Small intestine (tissue), 16 donors: Measurements from ENCODE around the gene RNF39. TPM values are rescaled to one million over a fixed set of nuclear protein-coding genes. Genes with fewer than 3 reads are reported as not detected.
"Not testable (repeated sequence)": the region's sequence is repeated elsewhere in the genome, so short reads cannot be mapped to it uniquely, and the experiment has no call there.

ENCODE experiments used
- DNase-seq, 2 donors: peaks; one replicate each; pipeline versions ENCODE4 v3.0.0 to v3.0.0-alpha.2; 2013
- FAIRE-seq: peaks from 2 replicates; lab custom pipeline; 2012; peaks lifted over from hg19 to GRCh38; lab: Jason Lieb, UNC
- H3K27ac ChIP-seq, 3 donors: one replicate each; pipeline ENCODE4 v1.5.1; 2013; ENCODE audit warnings: low read length in 2 of 3, mild to moderate bottlenecking in 2 of 3, control low read depth in 1 of 3, inconsistent platforms in 1 of 3, low read depth in 1 of 3, moderate library complexity in 1 of 3
- H3K27me3 ChIP-seq, 3 donors: one replicate each; pipeline ENCODE4 v1.6.1; 2013; ENCODE audit warnings: low read length in 3 of 3, inconsistent platforms in 1 of 3; ENCODE audit not compliant: control insufficient read depth in 3 of 3, insufficient read depth in 3 of 3
- H3K36me3 ChIP-seq, 3 donors: one replicate each; pipeline ENCODE4 v1.6.1; 2013; ENCODE audit warnings: low read length in 3 of 3, inconsistent platforms in 1 of 3, low read depth in 1 of 3, mild to moderate bottlenecking in 1 of 3, moderate library complexity in 1 of 3; ENCODE audit not compliant: control insufficient read depth in 3 of 3, insufficient read depth in 2 of 3
- H3K4me1 ChIP-seq, 3 donors: one replicate each; pipeline ENCODE4 v1.6.1; 2013; ENCODE audit warnings: low read length in 2 of 3, inconsistent platforms in 1 of 3, low read depth in 1 of 3, mild to moderate bottlenecking in 1 of 3, moderate library complexity in 1 of 3; ENCODE audit not compliant: control insufficient read depth in 3 of 3, insufficient read depth in 2 of 3
- H3K4me3 ChIP-seq, 3 donors: one replicate each; pipeline ENCODE4 v1.5.1; 2013; ENCODE audit warnings: low read length in 3 of 3, control low read depth in 1 of 3, inconsistent platforms in 1 of 3, low read depth in 1 of 3, mild to moderate bottlenecking in 1 of 3, moderate library complexity in 1 of 3
- H3K9me3 ChIP-seq, 2 donors: one replicate each; pipeline ENCODE4 v1.6.1; 2013; ENCODE audit warnings: low read depth in 1 of 2, low read length in 1 of 2; ENCODE audit not compliant: control insufficient read depth in 2 of 2, insufficient read depth in 1 of 2
- WGBS, 3 donors: extraction: QIAGEN DNeasy Blood & Tissue Kit; methylation state at CpG; one replicate each; pipeline ENCODE4 v1.1.7; 2013; 5-methylcytosine and 5-hydroxymethylcytosine counted together
- long read RNA-seq, 10 donors: transcript quantifications; one replicate each; lab custom pipeline, GENCODE V29; 2026
- polyA plus RNA-seq, 4 donors: library from polyadenylated mRNA; stranded (reverse) in 3 of 4; unstranded in 1 of 4; fragments of 200-250 nt in 3 of 4; fragments of 120-200 nt in 1 of 4; gene quantifications; one replicate each; pipeline versions ENCODE4 v1.2.1 to v1.2.3, GENCODE V29; 2013
- donor health status: healthy with polysubstance abuse.
- donor health status: control.
- donor health status: control.
- donor health status: Bipolar disorder and iron deficiency.
- donor health status: healthy.

RNF39 gene, protein sequence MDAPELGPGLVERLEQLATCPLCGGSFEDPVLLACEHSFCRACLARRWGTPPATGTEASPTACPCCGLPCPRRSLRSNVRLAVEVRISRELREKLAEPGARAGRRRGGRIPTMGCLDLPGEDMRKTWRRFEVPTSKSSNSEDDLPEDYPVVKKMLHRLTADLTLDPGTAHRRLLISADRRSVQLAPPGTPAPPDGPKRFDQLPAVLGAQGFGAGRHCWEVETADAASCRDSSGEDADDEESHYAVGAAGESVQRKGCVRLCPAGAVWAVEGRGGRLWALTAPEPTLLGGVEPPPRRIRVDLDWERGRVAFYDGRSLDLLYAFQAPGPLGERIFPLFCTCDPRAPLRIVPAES
- under 1 TPM; 0.18 to 0.78 (median 0.25) TPM for polyA plus RNA-seq
- long read RNA-seq, donor 1, partial matches to known transcripts, result 89 of 89 reads
- long read RNA-seq, donor 1, other reads (novel, unspliced or antisense), result 0 of 89 reads
- long read RNA-seq, donor 2, partial matches to known transcripts, result 55 of 76 reads
- long read RNA-seq, donor 2, other reads (novel, unspliced or antisense), result 21 of 76 reads
- long read RNA-seq, donor 3, result 0 reads
- long read RNA-seq, donor 4, result 0 reads
- long read RNA-seq, donor 5, result 0 reads
- long read RNA-seq, donor 6, partial matches to known transcripts, result 45 of 45 reads
- long read RNA-seq, donor 6, other reads (novel, unspliced or antisense), result 0 of 45 reads
- long read RNA-seq, donor 7, result 0 reads
- long read RNA-seq, donor 8, result 0 reads
- long read RNA-seq, donor 9, result 0 reads
- long read RNA-seq, donor 10, partial matches to known transcripts, result 0 of 53 reads
- long read RNA-seq, donor 10, other reads (novel, unspliced or antisense), result 53 of 53 reads

DNA sequence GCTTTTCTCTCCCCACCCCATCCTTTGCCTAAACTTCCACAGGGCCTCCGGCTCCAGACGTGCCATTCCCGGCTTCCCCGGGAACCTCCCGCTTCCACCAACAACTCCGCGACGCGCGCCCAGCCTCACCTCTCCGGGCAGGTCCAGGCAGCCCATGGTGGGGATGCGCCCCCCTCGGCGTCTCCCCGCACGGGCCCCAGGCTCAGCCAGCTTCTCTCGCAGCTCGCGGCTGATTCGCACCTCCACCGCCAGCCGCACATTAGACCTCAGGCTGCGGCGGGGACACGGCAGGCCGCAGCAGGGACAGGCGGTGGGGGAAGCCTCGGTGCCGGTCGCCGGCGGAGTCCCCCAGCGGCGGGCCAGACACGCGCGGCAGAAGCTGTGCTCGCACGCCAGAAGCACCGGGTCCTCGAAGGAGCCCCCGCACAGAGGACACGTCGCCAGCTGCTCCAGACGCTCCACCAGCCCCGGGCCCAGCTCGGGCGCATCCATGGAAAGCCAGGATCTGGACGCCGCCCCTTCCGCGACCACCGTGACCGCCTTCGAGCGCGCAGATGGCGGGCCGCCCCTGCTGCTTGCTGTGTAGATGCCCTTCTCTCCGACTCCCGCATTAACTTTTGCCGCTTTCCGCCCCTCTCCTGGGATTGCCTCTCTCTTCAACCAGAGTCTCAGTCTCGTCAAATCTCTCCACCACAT lies at the start of gene RNF39:
Gene RNF39, minus strand, starts transcription at position 676 of the 696 bp plus-strand sequence. Its CDS starts 184 bp downstream, at position 492.
- FAIRE-seq (no peak), DNase-seq (peak in 1 of 2 donors; percentile 43)
- WGBS, 3 donors, result 1 to 2% (median 1%) methylated on average over 62 to 64 of the region's 64 CpGs
- H3K27ac ChIP-seq, result peak within 1 kb of the TSS in 1 of 3 donors; percentile 23
- H3K4me1 ChIP-seq, result peaks cover 6 to 29% (median 6%) of the 10 kb centered on the region in 3 donors
- H3K4me3 ChIP-seq, result peak within 1 kb of the TSS in 2 of 3 donors; percentile 27 to 38
- H3K9me3 ChIP-seq, result no peaks in the 10 kb centered on the region
- H3K27me3 ChIP-seq, result peaks cover 0 to 88% (median 14%) of the 10 kb centered on the region in 3 donors
- H3K36me3 ChIP-seq, result no peaks in the 10 kb centered on the region

DNA sequence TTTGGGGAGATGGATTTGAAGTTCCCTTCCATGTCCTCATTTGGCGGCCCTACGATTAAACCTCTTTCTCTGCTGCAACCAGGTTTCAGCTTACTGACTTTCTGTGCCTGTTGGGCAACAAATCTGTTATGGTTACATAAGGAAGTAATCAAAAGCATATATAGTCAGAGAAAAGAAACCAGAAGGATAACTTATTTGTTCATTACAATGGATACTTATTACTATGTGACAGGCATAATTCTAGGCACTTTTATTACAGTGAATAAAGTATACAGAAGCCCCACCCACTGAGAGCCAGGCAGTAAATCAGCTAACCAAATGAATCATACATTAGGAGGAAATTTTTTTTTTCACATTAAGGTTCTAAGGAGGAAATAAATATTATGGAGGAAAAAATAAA lies 46.9 kb upstream of the RNF39 start:
- 21 to 58% (median 23%) methylated on average over 2 of the region's 2 CpGs for WGBS, 3 donors
- Histone ChIP-seq H3K36me3 (no peaks in the 10 kb centered on the region), H3K4me3 (no peak overlapping the region), H3K9me3 (no peaks in the 10 kb centered on the region), H3K27ac (peak overlapping the region; percentile 50 to 85 (median 57)), H3K27me3 (peaks cover 0 to 6% (median 2%) of the 10 kb centered on the region in 3 donors), H3K4me1 (peaks cover 0 to 32% (median 2%) of the 10 kb centered on the region in 3 donors)
- FAIRE-seq (peak; percentile 88), DNase-seq (peak; percentile 65 to 90)

DNA sequence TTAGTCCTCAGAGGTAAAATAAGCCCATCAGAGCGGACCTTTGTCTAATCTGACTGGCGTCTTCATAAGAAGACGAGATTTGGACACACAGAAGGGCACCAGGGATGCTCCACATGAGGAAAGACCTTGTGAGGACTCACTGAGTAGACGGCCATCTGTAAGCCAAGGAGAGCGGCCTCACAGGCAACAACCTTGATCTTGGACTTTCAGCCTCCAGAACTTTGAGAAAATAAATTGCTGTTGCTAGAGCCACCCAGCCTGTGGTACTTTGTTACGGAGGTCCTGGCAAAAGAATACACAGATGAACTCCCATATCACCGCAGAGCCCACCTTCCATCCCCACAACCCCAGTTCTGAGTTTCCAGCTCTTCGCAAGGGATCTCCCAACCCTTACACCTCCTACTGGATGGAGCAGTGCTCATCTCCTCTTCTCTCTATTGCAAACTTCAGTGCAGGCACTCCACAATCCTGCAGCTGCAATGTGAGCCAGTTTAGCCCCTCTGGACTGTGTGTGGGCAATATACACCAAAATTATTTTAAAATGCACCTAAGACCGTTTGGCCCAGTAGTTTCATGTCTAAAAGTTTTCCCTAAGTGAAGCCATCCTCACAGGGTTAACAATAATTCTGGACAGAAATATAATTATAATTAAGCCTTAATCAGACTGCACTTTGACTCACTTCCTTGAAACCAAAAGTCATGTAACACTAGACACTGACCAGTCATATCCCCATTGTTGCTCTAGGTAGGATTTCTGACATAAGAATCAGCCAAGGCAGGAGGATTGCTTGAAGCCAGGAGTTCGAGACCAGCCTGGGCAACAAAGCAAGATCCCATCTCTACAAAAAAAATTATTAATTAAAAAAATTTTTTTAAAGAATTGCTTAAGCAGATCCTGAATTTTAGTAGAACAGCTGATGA lies 46.1 kb upstream of the RNF39 start:
- no peak for FAIRE-seq
- WGBS, 3 donors, result 74 to 81% (median 77%) methylated on average over 10 of the region's 10 CpGs
- H3K27ac ChIP-seq, result peak overlapping the region in 1 of 3 donors; percentile 74

DNA sequence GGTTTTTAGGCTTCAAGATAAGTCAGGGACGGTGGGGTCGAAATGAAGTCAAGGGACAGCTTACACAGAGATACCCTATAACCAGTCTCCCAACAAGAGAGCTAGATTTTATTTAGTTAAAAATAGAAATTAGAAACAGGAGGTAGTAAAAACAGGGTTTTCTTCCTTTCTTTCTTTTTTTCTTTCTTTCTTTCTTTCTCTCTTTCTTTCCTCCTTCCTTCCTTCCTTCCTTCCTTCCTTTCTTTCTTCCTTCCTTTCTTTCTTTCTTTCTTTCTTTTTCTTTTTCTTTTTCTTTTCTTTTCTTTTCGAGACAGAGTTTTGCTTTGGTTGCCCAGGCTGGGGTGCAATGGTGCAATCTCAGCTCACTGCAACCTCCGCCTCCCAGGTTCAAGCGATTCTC lies 43.1 kb upstream of the RNF39 start:
- H3K27me3 ChIP-seq, H3K9me3 ChIP-seq, H3K4me3 ChIP-seq, H3K36me3 ChIP-seq, FAIRE-seq, DNase-seq, H3K27ac ChIP-seq: not testable (repeated sequence)
- H3K4me1 ChIP-seq, result peaks cover 0 to 35% (median 2%) of the 10 kb centered on the region in 3 donors
- WGBS, 3 donors, result 94 to 96% (median 95%) methylated on average over 5 of the region's 5 CpGs

More for the DNA sequence above, 46.1 kb upstream of the RNF39 start:
- DNase-seq, result peak in 1 of 2 donors; percentile 52
- Histone ChIP-seq H3K9me3 (no peaks in the 10 kb centered on the region), H3K4me3 (no peak overlapping the region), H3K27me3 (no peaks in the 10 kb centered on the region), H3K4me1 (peaks cover 0 to 32% (median 2%) of the 10 kb centered on the region in 3 donors), H3K36me3 (no peaks in the 10 kb centered on the region)

DNA sequence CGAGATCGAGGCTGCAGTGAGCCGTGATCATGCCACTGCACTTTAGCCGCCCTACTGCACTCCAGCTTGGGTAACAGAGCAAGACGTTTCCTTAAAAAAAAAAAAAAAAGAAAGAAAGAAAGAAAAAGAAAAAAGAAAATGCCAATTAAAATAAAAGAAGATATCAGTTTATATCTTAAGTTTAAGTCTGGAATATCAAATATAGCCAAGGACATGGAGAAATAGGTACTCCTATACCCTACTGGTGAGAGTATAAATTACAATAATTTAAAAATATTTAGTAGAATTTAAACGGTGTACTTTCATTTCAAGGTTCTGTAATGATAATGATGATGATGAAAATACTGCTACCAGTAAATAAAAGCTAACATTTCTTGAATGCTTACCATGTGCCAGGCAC lies 41.2 kb upstream of the RNF39 start:
- FAIRE-seq (no peak), DNase-seq (no peak)
- H3K4me1 ChIP-seq, result peaks cover 1 to 36% (median 4%) of the 10 kb centered on the region in 3 donors
- H3K27me3 ChIP-seq, result peaks cover 0 to 13% (median 0%) of the 10 kb centered on the region in 3 donors
- H3K36me3 ChIP-seq, result no peaks in the 10 kb centered on the region
- no peak overlapping the region for H3K27ac ChIP-seq
- WGBS, 3 donors, result 73 to 77% (median 76%) methylated on average over 6 of the region's 6 CpGs
- H3K4me3 ChIP-seq, result no peak overlapping the region
- H3K9me3 ChIP-seq, result no peaks in the 10 kb centered on the region

DNA sequence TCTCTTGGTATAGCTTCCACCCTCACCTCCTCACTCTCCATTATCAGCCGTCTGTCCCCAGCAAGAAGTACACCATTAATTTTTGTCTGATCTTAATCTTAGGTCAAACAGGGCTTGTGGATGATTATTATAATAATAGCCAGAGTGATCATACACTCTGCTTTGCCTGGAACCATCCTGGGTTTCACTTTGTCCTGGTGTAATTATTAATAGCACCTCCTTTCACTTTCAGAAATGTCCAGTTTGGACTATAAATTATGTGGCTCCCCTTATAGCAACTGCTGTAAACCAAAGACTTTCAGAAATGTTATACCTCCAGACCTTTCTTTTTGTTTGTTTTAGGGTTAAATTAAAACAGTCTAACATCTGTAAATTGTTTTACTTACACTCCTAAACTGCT lies 38.3 kb upstream of the RNF39 start:
- FAIRE-seq (no peak), DNase-seq (peak; percentile 61 to 71)
- Histone ChIP-seq H3K27me3 (peaks cover 0 to 25% (median 4%) of the 10 kb centered on the region in 3 donors), H3K36me3 (no peaks in the 10 kb centered on the region), H3K9me3 (no peaks in the 10 kb centered on the region), H3K27ac (peak overlapping the region; percentile 67 to 90 (median 82)), H3K4me1 (peaks cover 2 to 29% (median 4%) of the 10 kb centered on the region in 3 donors), H3K4me3 (no peak overlapping the region)
- WGBS, 3 donors, result 3 to 35% (median 15%) methylated on average over 1 of the region's 1 CpG

DNA sequence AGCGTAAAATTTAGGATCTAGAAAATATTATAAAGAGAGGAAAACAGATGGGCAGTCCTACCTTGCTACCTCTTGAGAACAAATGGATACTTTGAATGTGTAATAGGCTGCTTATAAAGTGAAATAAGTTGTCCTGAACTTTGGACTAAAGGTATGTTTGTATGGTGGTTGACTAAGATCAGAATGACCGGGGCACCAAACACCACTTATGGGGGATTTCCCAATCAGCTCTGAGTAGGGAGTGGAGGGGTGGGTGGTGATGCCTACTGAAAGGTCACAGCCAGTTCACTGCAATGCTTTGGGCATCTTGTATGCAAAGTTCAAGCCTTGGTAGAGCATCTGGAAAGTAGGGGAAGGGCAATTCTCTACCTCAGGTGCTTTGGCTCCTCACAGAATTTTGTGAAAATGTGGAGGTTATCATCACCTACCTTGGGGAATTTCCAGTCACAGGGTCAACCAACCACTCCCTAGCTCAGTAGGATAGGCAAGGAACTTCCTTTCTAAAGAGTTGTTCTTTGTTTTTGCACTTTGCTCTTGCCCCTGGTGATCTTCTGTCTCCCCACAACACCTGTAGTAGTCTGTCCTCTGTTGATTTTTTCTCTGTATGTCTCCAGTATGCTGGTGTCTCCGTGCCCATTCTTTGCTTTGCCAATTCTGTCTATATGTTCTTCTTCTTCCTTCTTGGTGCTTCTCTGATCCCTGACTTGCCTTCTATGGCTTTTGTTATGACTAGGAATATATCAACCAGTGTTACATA lies 37.6 kb upstream of the RNF39 start, which contains the start of gene TRIM31:
Gene TRIM31, minus strand, starts transcription at position 88 of the 757 bp plus-strand sequence. CDS start 285 bp downstream, outside the sequence.
- Histone ChIP-seq H3K4me3 (peak within 1 kb of the TSS; percentile 27 to 44 (median 44)), H3K9me3 (no peaks in the 10 kb centered on the region), H3K4me1 (peaks cover 4 to 25% (median 4%) of the 10 kb centered on the region in 3 donors), H3K36me3 (no peaks in the 10 kb centered on the region), H3K27ac (peak within 1 kb of the TSS; percentile 67 to 90 (median 82)), H3K27me3 (peaks cover 0 to 27% (median 4%) of the 10 kb centered on the region in 3 donors)
- peak; percentile 71 to 95 for DNase-seq
- FAIRE-seq, result no peak
- WGBS, 3 donors, result 28 to 59% (median 29%) methylated on average over 3 of the region's 3 CpGs
